Activated T-cell treated with anti-CD3 and anti-CD28 coated beads, Interleukin-2, amount 50 U/mL, for 1 hour (primary cell): ENCODE data around the gene GNA12.

Source experiments
- DNase-seq: peaks from one replicate; pipeline ENCODE4 v3.0.0-alpha.2; 2020

The GNA12 gene, protein sequence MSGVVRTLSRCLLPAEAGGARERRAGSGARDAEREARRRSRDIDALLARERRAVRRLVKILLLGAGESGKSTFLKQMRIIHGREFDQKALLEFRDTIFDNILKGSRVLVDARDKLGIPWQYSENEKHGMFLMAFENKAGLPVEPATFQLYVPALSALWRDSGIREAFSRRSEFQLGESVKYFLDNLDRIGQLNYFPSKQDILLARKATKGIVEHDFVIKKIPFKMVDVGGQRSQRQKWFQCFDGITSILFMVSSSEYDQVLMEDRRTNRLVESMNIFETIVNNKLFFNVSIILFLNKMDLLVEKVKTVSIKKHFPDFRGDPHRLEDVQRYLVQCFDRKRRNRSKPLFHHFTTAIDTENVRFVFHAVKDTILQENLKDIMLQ

GRCh38 chr7:2844153-2845033, at the start of gene GNA12:
TSS of gene GNA12 (minus strand) at chr7:2844308. CDS start at chr7:2844161, 147 bp downstream.
- peak; percentile 99 for DNase-seq

DNA sequence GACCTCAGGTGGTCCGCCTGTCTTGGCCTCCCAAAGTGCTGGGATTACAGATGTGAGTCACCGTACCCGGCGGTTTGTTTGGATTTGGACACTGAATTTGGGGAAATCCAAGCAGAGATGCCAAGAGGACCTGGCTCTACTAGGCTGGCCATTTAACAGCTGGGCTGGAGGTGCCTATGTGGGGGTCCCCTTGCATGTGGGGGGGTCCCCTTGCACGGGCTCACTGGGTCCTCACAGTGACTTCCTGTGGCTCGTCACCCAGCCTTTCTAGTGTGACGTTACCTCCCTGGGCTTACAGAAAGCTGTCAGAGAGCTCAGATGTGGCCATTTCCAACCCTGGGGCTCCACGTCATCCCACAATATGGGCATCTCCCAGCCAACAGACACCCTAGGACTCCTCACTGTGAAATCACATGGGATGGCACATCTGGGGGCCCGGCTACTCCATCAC, 49.3 kb upstream of the GNA12 start:
- DNase-seq, result no peak

DNA sequence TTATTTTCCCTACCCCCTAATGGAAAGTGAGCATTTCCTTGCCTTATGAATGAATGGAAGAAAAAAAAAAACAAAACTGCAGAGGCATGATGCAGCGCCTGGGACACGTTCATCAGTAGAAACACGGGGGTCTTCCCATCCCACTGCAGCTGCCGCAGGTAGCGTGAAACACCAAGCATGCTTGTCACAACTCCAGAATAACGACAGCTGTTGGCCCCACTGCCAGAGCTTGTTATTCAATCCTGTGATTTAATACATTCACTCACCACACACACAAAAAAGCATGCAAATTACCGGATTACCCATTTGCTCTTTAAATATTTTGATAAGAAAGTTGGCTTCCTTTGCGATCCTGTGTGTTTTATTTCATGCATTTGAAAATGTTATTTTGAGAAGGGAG, 48.4 kb upstream of the GNA12 start:
- DNase-seq, result no peak

DNA sequence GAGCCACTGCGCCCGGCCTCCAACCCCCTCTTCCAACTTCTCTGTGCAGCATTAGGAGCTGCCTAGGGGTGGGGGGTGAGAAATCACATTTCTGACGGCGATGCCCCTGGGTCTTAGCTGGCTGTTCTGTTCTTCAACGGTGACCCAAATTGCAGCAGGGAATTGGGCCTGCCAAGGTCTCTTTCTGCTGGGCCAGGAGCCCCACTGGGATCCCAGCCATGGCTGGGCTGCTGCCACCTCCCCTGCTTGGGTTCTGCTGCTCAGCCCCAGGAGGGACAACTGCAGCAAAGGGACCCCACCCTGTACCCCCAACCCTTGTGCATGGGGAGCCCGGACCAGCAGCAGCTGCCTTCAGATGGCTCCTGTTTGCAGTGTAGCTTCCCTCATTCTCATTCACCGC, 43.7 kb upstream of the GNA12 start:
- no peak for DNase-seq

- peak; percentile 30 for DNase-seq
These were observed 42.8 kb upstream of the GNA12 start for GRCh38 chr7:2886900-2887299.

DNA sequence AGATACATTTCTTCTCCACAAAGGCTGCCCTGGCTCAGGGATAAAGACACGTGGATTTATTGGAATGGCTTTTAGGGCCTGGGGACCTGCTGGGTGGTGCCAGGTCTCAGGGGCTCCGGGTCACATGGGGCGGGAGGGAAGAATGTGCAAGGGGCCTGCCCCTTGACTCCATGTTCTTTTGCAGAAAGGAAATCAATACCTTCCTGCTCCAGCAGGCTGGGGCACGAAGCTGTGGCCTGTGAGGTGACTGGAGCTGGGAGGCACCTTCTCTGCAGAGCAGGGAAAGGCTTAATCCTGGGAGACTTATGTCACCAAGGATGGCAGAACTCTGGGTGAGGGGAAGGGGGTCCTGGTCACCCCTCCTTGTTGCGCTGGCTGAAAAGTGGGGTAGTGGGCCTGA, 42.3 kb upstream of the GNA12 start:
- DNase-seq, result no peak

- DNase-seq, result no peak
These were observed 40.1 kb upstream of the GNA12 start for GRCh38 chr7:2884161-2884560.

DNA sequence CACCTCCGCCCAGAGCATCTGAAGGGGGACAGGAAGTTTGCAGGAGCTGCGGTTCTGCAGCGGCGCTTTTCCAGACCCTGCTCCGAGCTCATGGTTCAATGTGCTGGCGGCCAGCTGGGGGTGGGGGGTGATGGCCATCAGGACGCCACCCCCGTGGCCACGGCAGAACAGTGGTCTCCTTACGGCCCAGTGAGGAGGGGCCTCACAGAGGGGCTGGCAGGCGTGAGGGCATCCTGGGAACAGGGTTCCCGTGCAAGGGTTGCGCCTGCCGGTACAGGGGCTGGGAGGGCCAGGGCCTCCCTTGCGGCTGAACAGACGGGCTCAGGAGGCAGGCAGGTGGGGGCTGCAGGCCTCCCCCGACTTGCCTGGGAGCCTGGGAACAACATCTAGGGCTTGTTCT, 39.0 kb upstream of the GNA12 start:
- no peak for DNase-seq

- no peak for DNase-seq
These were observed 38.0 kb upstream of the GNA12 start for GRCh38 chr7:2882111-2882510.

DNA sequence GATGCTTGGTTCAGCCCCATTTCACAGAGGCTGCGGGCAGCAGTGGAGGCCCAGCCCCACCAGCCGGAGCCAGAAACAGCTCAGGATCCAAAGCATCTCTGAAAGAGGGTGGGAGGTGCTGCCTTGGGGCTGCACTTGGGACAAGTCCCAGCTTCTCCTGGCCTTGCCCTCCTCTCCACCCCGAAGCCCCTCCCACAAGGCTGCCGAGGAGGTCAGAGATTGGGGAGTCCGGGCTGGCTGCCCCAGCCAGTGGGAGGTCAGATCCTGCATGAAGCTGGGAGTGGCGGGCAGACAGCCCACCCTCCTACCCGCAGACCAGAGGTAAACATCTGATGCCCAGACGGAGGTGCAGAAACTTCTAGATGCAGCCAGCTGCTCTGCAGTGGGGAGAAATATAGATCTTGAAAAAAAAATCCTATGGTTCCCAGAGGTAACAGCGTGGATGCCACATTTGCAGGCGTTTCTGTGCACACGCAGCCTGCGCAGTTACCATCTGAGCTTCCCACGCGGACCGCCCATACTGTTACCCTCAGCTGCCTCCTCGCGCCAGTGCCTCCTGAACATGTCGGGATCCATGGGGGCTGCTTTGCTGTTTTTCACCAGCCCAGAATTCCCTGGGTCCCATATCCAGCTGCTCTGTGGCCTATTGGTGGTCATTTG, 36.9 kb upstream of the GNA12 start:
- DNase-seq, result no peak

DNA sequence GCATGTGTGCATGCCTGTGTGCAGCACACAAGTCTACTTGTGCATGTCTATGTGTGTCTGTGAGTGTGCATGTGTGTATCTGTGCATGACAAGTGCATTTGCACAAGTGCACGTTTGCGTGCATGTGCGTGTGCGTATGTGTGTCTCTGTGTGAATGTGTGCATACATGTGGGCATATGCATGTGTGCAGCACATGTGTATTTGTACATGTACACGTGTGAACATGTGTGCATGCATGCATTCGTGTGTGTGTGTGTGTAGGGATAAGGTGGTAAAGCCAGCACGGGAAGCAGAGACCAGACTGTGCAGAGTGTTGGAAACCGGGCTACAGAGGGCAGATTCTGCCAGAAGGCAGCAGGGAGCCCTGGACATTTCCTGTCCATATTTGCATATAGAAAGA, 35.9 kb upstream of the GNA12 start:
- DNase-seq, result no peak

GRCh38 chr7:2879354-2879753, 35.2 kb upstream of the GNA12 start:
- DNase-seq, result no peak

DNA sequence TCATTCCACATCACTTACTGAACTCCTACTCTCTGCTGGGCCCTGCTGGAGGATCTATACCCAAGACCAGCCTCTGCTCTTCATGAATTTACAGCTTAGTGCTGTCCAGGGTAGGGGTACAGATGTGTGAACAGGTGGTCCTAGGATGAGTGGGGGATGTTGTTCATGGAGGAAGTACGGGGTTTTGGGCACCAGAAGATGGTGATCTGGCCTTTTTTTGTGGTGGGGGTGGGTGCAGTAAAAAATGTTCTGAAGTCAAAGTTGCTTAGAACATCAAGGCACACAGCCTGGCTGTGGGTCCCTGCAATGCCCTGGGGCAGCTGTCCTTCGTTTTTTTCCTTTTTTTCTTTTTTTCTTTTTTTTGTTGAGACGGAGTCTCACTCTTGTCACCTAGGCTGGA, 34.2 kb upstream of the GNA12 start:
- no peak for DNase-seq

DNA sequence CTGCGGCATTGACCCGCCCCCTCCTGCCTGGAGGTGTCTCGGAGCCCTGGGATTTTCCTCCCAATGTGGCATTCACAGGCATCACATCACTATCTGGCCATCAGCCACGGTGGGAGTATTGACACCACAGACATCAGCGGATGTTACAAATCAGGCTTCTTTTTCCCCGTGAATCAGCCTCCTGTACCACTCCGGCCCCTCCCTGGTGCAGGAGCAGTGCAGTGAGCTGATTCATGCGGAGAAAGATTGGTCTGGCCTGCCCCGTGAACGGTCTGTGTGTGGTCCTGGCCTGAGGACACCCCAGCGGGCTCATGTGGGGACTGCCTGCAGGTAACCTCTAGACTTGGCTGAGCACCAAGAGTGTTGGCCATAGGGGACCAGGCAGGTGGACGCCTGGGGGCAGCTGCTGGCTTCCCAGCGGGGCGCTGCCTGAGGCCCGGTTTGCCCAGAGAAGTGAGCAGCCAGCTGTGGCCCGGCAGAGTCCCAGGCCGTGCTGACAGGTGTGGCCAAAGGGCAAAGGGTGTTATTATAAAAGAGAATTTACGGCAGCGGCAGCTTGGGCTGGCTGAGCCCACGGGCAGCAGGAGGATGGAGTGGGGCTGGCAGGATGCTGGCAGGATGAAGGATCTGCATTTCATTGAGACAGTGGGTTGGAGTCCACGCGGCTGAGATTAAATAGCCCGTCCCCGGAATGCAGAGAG, 32.1 kb upstream of the GNA12 start:
- no peak for DNase-seq

DNA sequence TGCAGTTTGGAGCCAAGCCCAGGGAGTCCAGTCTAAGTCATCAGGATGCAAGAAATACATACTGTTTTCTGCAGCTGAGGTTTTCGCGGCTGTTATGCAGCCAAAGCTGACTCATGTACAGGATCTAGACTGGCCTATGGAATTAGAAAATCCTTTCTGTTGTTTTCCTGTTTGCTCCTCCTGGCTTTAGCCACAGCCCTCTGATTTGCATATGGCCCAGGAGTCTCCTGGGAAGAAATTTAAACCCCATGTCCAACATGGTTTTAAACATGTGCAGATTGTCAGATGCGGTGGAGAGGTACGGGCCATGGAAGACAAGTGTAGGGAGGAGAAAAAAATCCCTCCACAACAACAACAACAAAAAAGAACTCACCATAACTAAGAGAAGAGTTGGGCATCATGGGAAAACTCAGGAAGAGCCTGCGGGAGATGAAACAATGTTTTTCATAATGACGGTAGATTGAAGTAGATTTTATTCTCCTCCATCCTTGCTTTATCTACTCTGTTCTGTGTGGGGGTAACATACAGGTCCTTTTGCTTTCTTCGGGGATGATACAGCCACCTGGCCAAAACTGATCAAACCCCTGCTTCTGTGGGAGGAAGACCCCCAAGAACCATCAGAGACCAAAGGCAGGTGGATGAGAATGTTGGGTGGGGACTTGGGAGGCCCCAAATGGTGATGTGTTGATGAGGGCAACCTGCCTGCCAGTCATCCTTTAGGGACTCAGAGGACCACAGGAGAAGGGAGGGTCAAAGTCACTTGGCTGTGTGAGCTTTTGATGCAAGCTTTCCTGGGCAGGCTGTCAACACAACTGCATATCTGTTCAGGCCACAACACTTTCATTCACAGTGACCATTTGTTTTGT, 29.8 kb upstream of the GNA12 start:
- no peak for DNase-seq

- no peak for DNase-seq
These were observed 29.0 kb upstream of the GNA12 start for GRCh38 chr7:2873146-2873545.

DNA sequence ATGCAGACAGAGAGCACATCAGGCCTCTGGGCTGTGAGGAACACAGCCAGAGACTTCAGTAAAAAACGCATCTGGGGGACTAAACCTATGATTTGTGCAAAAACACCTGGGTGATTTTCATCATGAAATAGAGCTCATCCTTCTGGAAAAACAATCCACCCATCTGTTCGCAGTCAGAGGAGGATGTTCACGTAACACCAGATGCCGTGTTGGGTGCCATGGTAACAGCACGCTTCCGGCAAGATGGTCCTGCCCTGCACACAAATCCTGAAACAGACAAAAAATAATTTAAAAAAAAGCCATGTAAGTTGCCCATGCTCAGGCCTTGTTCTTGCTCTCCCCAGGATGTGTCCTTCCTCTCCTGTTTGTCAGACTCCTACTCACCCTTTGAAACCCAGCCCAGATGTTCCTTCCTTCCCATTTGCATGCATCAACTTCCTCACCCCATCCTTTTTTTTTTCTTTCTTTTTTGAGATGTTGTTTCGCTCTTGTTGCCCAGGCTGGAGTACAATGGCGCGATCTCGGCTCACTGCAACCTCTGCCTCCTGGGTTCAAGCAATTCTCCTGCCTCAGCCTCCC, 28.3 kb upstream of the GNA12 start:
- no peak for DNase-seq

DNA sequence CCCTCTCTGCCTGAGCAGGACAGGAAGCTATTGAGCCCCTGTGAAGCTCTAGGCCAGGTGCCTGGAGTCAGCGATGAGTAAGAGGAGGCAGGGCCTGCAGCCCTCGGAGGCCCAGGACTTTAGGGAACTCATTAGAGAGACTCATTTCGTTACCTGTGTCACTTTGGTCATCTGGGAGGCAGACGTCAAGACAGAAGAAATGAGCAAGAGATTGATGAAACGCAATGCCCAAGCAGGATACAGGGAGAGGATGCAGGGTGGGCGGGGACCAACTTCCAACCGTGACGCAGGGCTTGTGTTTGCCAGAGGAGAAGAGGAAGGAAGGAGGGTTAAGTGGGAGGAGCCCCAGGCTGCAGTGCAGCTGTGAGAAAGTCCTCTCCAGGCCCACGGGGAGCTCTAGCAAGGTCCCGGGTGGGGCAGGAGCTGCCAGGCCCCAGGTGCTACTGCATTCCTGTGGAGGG, 26.4 kb upstream of the GNA12 start:
- DNase-seq, result peak; percentile 49

DNA sequence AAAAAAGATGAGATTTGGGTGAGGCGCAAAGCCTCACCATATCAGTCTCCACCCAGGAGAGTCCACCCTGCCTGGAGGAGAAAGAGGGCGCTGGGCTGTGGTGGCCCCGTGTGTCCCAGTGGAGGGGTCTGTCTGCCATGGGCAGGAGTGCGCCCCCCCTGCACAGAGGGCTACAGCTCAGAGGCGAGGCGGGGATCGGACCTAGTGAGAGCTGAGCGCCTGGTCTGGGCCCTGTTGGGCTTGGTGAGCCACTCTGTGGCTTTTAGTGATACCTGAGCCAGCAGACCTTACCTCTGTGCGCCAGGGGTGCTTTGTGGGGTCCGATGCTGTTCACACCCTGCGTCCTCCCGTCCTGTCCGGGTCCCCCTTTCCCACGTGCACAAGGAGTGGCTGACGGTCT, 25.9 kb upstream of the GNA12 start:
- no peak for DNase-seq

DNA sequence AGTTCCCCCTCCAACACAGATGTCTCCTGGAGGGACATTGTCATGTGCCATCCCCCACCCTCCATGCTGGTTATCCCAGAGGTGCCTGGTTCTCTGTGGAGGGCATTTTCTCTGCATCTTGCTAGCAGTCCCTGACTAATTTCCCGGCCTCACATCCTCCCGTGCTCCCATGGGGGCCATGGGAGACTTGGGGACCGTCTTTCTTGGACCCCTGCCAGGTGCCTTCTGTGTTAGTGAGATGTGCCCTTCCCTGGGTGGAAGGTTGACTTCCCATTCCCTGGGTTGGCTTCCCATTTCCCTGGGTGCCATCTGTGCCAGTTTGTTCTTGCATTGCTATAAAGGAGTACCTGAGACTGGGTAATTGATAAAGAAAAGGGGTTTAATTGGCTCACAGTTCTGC, 22.5 kb upstream of the GNA12 start:
- no peak for DNase-seq

DNA sequence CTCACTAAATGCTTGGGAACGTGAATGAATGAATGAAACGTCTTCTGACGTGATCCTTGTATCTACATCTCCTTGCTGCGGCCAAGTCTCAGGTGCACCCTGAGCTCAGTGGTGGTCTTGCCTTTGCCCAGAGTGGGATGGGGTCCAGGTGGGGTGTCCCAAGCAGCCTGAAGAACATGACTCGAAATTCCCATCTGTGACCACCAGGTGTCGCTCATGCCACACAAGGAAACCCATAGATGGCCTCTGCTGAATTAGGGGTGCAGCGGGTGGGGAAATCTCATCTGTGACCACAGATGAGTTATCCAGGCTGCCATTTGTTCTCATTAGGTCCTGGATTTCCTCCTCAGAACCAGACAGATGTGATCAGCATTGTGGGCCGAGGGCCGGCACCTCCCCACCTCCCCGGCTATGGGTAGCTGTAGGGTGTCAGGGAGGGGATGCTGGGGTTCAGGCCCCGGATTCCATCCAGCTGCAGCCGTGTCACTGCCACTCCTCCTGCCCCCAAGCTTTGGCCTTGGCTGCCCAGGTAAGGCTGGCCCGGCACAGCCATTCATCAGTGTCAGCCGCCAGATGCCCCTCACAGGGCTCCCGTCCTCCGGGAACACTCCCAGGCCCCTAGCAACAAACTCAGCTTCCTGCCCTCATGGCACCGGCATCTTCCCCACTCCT, 21.0 kb upstream of the GNA12 start:
- peak; percentile 79 for DNase-seq
